Neural cell (in vitro differentiated cells): ENCODE results near the gene PIP5K1B. TPM values are rescaled to one million over a fixed set of nuclear protein-coding genes. Genes with fewer than 3 reads are reported as not detected.

ENCODE experiments used
- H2AFZ ChIP-seq: fragments of 200-600, 300-800 bp; sonication (generic), shearing (Covaris generic); 2 replicates; pipeline ENCODE4 v1.6.0; 2014; ENCODE audit warnings: low read depth, mild to moderate bottlenecking, antibody characterized with exemption, low read length, moderate library complexity
- H3F3A ChIP-seq: fragments of 200-600 bp; shearing (Covaris generic); 2 replicates; pipeline ENCODE4 v1.6.1; 2016; ENCODE audit warnings: mild to moderate bottlenecking, moderate library complexity, mixed read lengths, antibody characterized with exemption, low read length; ENCODE audit not compliant: insufficient read depth, poor library complexity, severe bottlenecking
- H3K27ac ChIP-seq: fragments of 200-600, 300-800 bp; sonication (generic), shearing (Covaris generic); 2 replicates; pipeline ENCODE4 v1.5.1; 2014; ENCODE audit warnings: mild to moderate bottlenecking, low read length, moderate library complexity
- H3K27me3 ChIP-seq: fragments of 300-800, 200-600 bp; sonication (generic), shearing (Covaris generic); 2 replicates; pipeline ENCODE4 v1.6.0; 2014; ENCODE audit warnings: mild to moderate bottlenecking, low read depth, low read length, moderate library complexity; ENCODE audit not compliant: insufficient read depth
- H3K36me3 ChIP-seq: fragments of 300-800, 200-600 bp; sonication (generic), shearing (Covaris generic); 2 replicates; pipeline ENCODE4 v1.5.1; 2014; ENCODE audit warnings: mild to moderate bottlenecking, antibody characterized with exemption, low read length, moderate library complexity; ENCODE audit not compliant: insufficient read depth
- H3K4me2 ChIP-seq: fragments of 300-800, 200-600 bp; sonication (generic), shearing (Covaris generic); 2 replicates; pipeline ENCODE4 v1.6.0; 2014; ENCODE audit warnings: mild to moderate bottlenecking, low read length
- H3K4me3 ChIP-seq: fragments of 300-800, 200-600 bp; sonication (generic), shearing (Covaris generic); 2 replicates; pipeline ENCODE4 v1.5.1; 2014; ENCODE audit warnings: mild to moderate bottlenecking, low read length, moderate library complexity
- H3K79me2 ChIP-seq: fragments of 200-600 bp; shearing (Covaris generic); replicated peaks from 2 replicates; pipeline ENCODE4 v1.6.0; 2014; ENCODE audit warnings: mild to moderate bottlenecking, low read length, moderate library complexity; ENCODE audit not compliant: insufficient read depth
- H3K9ac ChIP-seq: fragments of 300-800, 200-600 bp; sonication (generic), shearing (Covaris generic); 2 replicates; pipeline ENCODE4 v1.6.1; 2016; ENCODE audit warnings: mild to moderate bottlenecking, low read length, mixed read lengths
- H3K9me2 ChIP-seq: fragments of 200-600 bp; shearing (Covaris generic); 2 replicates; pipeline ENCODE4 v1.6.1; 2016; ENCODE audit warnings: mild to moderate bottlenecking, low read length, mixed read lengths; ENCODE audit not compliant: insufficient read depth
- H3K9me3 ChIP-seq: fragments of 200-600, 300-800 bp; sonication (generic), shearing (Covaris generic); 2 replicates; pipeline ENCODE4 v1.6.1; 2016; ENCODE audit warnings: mild to moderate bottlenecking, mixed run types, low read length, moderate library complexity, mixed read lengths
- H4K20me1 ChIP-seq: fragments of 200-600 bp; shearing (Covaris generic); 2 replicates; pipeline ENCODE4 v1.6.1; 2016; ENCODE audit warnings: mild to moderate bottlenecking, mixed run types; ENCODE audit not compliant: insufficient read depth
- CTCF ChIP-seq: fragments of 450-650 bp; IDR thresholded peaks from 2 replicates; pipeline ENCODE4 v1.5.1; 2014; ENCODE audit warnings: antibody characterized with exemption, mild to moderate bottlenecking, moderate library complexity; ENCODE audit not compliant: poor library complexity, severe bottlenecking
- EP300 ChIP-seq: fragments of 450-650 bp; conservative IDR thresholded peaks from 2 replicates; pipeline ENCODE4 v1.6.1; 2014; ENCODE audit warnings: antibody characterized with exemption, mild to moderate bottlenecking, moderate library complexity; ENCODE audit not compliant: poor library complexity, severe bottlenecking
- EZH2 ChIP-seq: fragments of 200-600, 300-800 bp; shearing (Covaris generic), sonication (generic); IDR thresholded peaks from 2 replicates; pipeline ENCODE4 v1.6.1; 2014; ENCODE audit warnings: antibody characterized with exemption, low read length, borderline replicate concordance, mild to moderate bottlenecking; ENCODE audit not compliant: insufficient read depth, poor library complexity, severe bottlenecking
- MXI1 ChIP-seq: fragments of 450-650 bp; conservative IDR thresholded peaks from 2 replicates; pipeline ENCODE4 v1.6.1; 2014; ENCODE audit warnings: antibody characterized with exemption, mild to moderate bottlenecking; ENCODE audit not compliant: poor library complexity, severe bottlenecking
- POLR2AphosphoS5 ChIP-seq: IDR thresholded peaks from 2 replicates; pipeline ENCODE4 v1.6.1; 2012
- RAD21 ChIP-seq: fragments of 450-650 bp; conservative IDR thresholded peaks from 2 replicates; pipeline ENCODE4 v1.6.1; 2014; ENCODE audit warnings: antibody characterized with exemption, mild to moderate bottlenecking, moderate library complexity
- REST ChIP-seq: IDR thresholded peaks from 2 replicates; pipeline ENCODE4 v1.6.1; 2012; ENCODE audit warnings: borderline replicate concordance
- SMC3 ChIP-seq: fragments of 450-650 bp; conservative IDR thresholded peaks from 2 replicates; pipeline ENCODE4 v1.6.1; 2014; ENCODE audit warnings: antibody characterized with exemption, mild to moderate bottlenecking, moderate library complexity; ENCODE audit not compliant: poor library complexity
- TAF1 ChIP-seq: IDR thresholded peaks from 2 replicates; pipeline ENCODE4 v1.6.1; 2012; ENCODE audit warnings: low read depth
- polyA plus RNA-seq: library from polyadenylated mRNA; depleted of rRNA; stranded (reverse); fragments of >200 nt; gene quantifications from 2 replicates; pipeline ENCODE4 v1.2.3, GENCODE V29; 2014

The PIP5K1B gene
- polyA plus RNA-seq, 1 donor from 2014 or later = 1.5 TPM

DNA sequence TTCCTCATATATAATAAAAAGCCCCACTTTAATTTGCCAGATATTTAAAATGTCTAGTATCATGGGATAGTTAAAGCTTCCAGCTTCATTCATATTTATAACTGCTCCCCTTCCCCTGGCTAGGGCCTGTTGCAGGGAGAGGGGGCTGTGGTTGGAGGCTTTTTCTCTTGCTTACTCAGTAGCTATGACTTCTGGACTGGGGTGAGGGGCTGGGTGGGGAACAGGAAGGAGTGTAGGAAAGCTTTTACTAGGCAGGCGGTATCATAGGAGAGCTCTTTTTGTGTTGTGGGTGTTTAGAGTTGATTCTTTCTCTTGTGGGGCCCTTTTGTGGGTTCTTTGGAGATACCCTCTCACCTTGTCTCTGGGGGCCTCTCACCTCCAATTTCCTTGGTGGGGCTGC lies 39.4 kb downstream of the PIP5K1B start:
- no peak overlapping the region for H3K9ac ChIP-seq
- H3K27ac ChIP-seq = no peak overlapping the region
- H3K27me3 ChIP-seq = no peaks in the 10 kb centered on the region
- H2AFZ ChIP-seq = no peak overlapping the region
- no peaks in the 10 kb centered on the region for H3K79me2 ChIP-seq
- TF ChIP-seq MXI1 = no peak
- TF ChIP-seq POLR2AphosphoS5 = no peak
- no peak for TF ChIP-seq SMC3
- no peak for TF ChIP-seq CTCF
- no peak for TF ChIP-seq TAF1
- no peak for TF ChIP-seq EP300
- no peak for TF ChIP-seq RAD21
- TF ChIP-seq REST = no peak
- TF ChIP-seq EZH2 = no peak
- no peaks in the 10 kb centered on the region for H4K20me1 ChIP-seq
- no peaks in the 10 kb centered on the region for H3K36me3 ChIP-seq
- no peaks in the 10 kb centered on the region for H3K9me2 ChIP-seq
- H3F3A ChIP-seq = no peaks in the 10 kb centered on the region
- H3K4me3 ChIP-seq = no peak overlapping the region
- no peak overlapping the region for H3K4me2 ChIP-seq
- H3K9me3 ChIP-seq = no peaks in the 10 kb centered on the region

- Histone ChIP-seq H3K4me3 (no peak overlapping the region), H3K4me2 (no peak overlapping the region), H3K79me2 (no peaks in the 10 kb centered on the region), H3K9me2 (no peaks in the 10 kb centered on the region), H2AFZ (no peak overlapping the region), H3K27ac (no peak overlapping the region), H3F3A (no peaks in the 10 kb centered on the region), H4K20me1 (no peaks in the 10 kb centered on the region), H3K36me3 (no peaks in the 10 kb centered on the region), H3K9me3 (no peaks in the 10 kb centered on the region), H3K27me3 (no peaks in the 10 kb centered on the region), H3K9ac (no peak overlapping the region)
- TF ChIP-seq REST (no peak), POLR2AphosphoS5 (no peak), EZH2 (no peak), MXI1 (no peak), TAF1 (no peak), EP300 (no peak), SMC3 (no peak), CTCF (no peak), RAD21 (no peak)
These were observed 41.5 kb downstream of the PIP5K1B start for GRCh38 chr9:68746525-68746924.
